ENCODE measurements around the gene RAMACL. TPM values are rescaled to one million over a fixed set of nuclear protein-coding genes. Genes with fewer than 3 reads are reported as not detected.

The RAMACL gene
- total and polyA plus RNA-seq, 2 of the 13 experiments (the other 11 are each of a cell fraction or from before 2014, with no cell fraction given) = 0.09 to 0.29 TPM

- TF ChIP-seq, protein P1, sequence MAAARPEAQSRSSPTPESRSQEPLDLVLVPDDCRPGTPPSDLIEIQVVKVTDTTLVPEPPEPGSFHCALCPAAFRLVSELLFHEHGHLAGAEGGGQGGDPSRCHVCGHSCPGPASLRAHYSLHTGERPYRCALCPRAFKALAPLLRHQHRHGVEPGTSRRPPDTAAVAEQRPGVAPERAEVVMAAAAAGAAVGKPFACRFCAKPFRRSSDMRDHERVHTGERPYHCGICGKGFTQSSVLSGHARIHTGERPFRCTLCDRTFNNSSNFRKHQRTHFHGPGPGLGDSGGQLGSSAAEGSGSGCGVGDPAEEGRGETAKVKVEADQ (CRISPR knock-in tag; IDR thresholded peaks at IDR 0.05; ENCODE audit: borderline replicate concordance) = no peak
- TF ChIP-seq PRMT3 (CRISPR knock-in tag; IDR thresholded peaks at IDR 0.05; ENCODE audit: borderline replicate concordance, low read depth) (no peak), PHF21A (CRISPR knock-in tag; IDR thresholded peaks at IDR 0.05) (no peak), ZFY (CRISPR knock-in tag; IDR thresholded peaks at IDR 0.05) (no peak), GPN1 (CRISPR knock-in tag; IDR thresholded peaks at IDR 0.05; ENCODE audit: borderline replicate concordance) (no peak), ZNF446 (CRISPR knock-in tag; IDR thresholded peaks at IDR 0.05) (no peak), ZC3H13 (CRISPR knock-in tag; IDR thresholded peaks at IDR 0.05) (no peak), ZNF766 (CRISPR knock-in tag; IDR thresholded peaks at IDR 0.05; ENCODE audit: borderline replicate concordance) (no peak), ZBTB34 (CRISPR knock-in tag; IDR thresholded peaks at IDR 0.05) (no peak), TEAD3 (CRISPR knock-in tag; optimal IDR thresholded peaks at IDR 0.05; ENCODE audit: borderline replicate concordance) (no peak), MIXL1 (CRISPR knock-in tag; IDR thresholded peaks at IDR 0.05) (no peak), U2AF1 (optimal IDR thresholded peaks at IDR 0.05; ENCODE audit: low read depth, low read length) (no peak), TRIM24 (CRISPR knock-in tag; IDR thresholded peaks at IDR 0.05) (no peak), SNAPC5 (CRISPR knock-in tag; IDR thresholded peaks at IDR 0.05; ENCODE audit: borderline replicate concordance) (no peak), SNRNP70 (IDR thresholded peaks at IDR 0.05; ENCODE audit: low read depth, low read length) (no peak)
- TF ChIP-seq, protein P2, sequence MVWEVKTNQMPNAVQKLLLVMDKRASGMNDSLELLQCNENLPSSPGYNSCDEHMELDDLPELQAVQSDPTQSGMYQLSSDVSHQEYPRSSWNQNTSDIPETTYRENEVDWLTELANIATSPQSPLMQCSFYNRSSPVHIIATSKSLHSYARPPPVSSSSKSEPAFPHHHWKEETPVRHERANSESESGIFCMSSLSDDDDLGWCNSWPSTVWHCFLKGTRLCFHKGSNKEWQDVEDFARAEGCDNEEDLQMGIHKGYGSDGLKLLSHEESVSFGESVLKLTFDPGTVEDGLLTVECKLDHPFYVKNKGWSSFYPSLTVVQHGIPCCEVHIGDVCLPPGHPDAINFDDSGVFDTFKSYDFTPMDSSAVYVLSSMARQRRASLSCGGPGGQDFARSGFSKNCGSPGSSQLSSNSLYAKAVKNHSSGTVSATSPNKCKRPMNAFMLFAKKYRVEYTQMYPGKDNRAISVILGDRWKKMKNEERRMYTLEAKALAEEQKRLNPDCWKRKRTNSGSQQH (CRISPR knock-in tag; IDR thresholded peaks at IDR 0.05; ENCODE audit: low read depth) = no peak
- TF ChIP-seq, protein P3, sequence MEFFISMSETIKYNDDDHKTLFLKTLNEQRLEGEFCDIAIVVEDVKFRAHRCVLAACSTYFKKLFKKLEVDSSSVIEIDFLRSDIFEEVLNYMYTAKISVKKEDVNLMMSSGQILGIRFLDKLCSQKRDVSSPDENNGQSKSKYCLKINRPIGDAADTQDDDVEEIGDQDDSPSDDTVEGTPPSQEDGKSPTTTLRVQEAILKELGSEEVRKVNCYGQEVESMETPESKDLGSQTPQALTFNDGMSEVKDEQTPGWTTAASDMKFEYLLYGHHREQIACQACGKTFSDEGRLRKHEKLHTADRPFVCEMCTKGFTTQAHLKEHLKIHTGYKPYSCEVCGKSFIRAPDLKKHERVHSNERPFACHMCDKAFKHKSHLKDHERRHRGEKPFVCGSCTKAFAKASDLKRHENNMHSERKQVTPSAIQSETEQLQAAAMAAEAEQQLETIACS (CRISPR knock-in tag; IDR thresholded peaks at IDR 0.05) = no peak
- WGBS (ENCODE audit: low lambda C conversion rate) = 25% methylated on average over 18 of the region's 18 CpGs
- H3K4me1 ChIP-seq (ENCODE audit: insufficient read depth, low read length) = no peaks in the 10 kb centered on the region
- DNase-seq (ENCODE audit: low spot score) = no peak
- no peaks in the 10 kb centered on the region for H4K20me1 ChIP-seq (ENCODE audit: insufficient read depth, low read length)
- no peak overlapping the region for H2AFZ ChIP-seq (ENCODE audit: low read length)
- peaks cover 4 to 57% of the 10 kb centered on the region in 2 experiments; a peak in 4 of 5 replicates for H3K27me3 ChIP-seq (ENCODE audit: control insufficient read depth in 1 of 2, insufficient read depth in 2 of 2, low read length in 2 of 2)
- no peak overlapping the region for H3K4me3 ChIP-seq (replicated peaks in 1 of 3; ENCODE audit: insufficient read depth in 1 of 3, low read depth in 2 of 3, low read length in 3 of 3)
- intact Hi-C loops (cut with micrococcal nuclease; ENCODE audit: unreplicated experiment) (no loop called here), in situ Hi-C loops (cut with HindIII; ENCODE audit: extremely low pct_ligation_motif_present, low pct_unique_long_range_greater_than_20kb) (no loop called here)
- no peaks in the 10 kb centered on the region for H3K36me3 ChIP-seq (replicated peaks in 1 of 2; ENCODE audit: control insufficient read depth in 1 of 2, insufficient read depth in 2 of 2, low read length in 2 of 2)
- CTCF ChIA-PET (ENCODE audit: low intra/inter-chr PET ratio, low total read pairs) = no interaction called here
- FAIRE-seq = no peak
- BruUV-seq (replicated peaks) = no TSS peak
- no peak overlapping the region for H3K4me2 ChIP-seq (ENCODE audit: low read depth, low read length)
- no peaks in the 10 kb centered on the region for H3K79me2 ChIP-seq (ENCODE audit: insufficient read depth, low read length)
- H3K27ac ChIP-seq (ENCODE audit: extremely low read length, insufficient read depth, low read length) = no peak overlapping the region
- no peaks in the 10 kb centered on the region for H3K9me3 ChIP-seq (ENCODE audit: low read length)
- no peak overlapping the region for H3K9ac ChIP-seq (ENCODE audit: insufficient read depth, low read depth, low read length)
- POLR2A ChIA-PET = no interaction called here
- peak; percentile 29; the same call in 2 of the 3 replicates for ATAC-seq
Observed at GRCh38 chr6:166573511-166574216, 12.8 kb downstream of the RAMACL start.

Data from HepG2 (cell line).